ENCODE measurements around the gene SEPTIN5. TPM values are rescaled to one million over a fixed set of nuclear protein-coding genes. Genes with fewer than 3 reads are reported as not detected.

The SEPTIN5 gene
- total and polyA plus RNA-seq, 2 experiments from 2014 or later = 4.3 to 17.2 TPM

- no peak for ATAC-seq
Observed at GRCh38 chr22:19665784-19666672, 48.3 kb upstream of the SEPTIN5 start.

More at GRCh38 chr22:19665784-19666672, 48.3 kb upstream of the SEPTIN5 start:
- H3K4me1 Mint-ChIP-seq = peaks cover 28% of the 10 kb centered on the region
- no peak overlapping the region for H3K4me3 Mint-ChIP-seq
- TF ChIP-seq ZNF114 (CRISPR knock-in tag; IDR thresholded peaks at IDR 0.05) (no peak), ZNF331 (CRISPR knock-in tag; IDR thresholded peaks at IDR 0.05; ENCODE audit: low read depth) (no peak), CTCF (conservative IDR thresholded peaks at IDR 0.05; ENCODE audit: low read depth in 2 of 2) (no peak), EZH2phosphoT487 (IDR thresholded peaks at IDR 0.05; ENCODE audit: unreplicated experiment) (no peak), STAT1 (IDR thresholded peaks at IDR 0.05; ENCODE audit: unreplicated experiment) (no peak), ETS1 (IDR thresholded peaks at IDR 0.05) (no peak), ZNF462 (CRISPR knock-in tag; IDR thresholded peaks at IDR 0.05) (no peak), JUNB (IDR thresholded peaks at IDR 0.05; ENCODE audit: unreplicated experiment) (no peak), CREB1 (CRISPR knock-in tag; IDR thresholded peaks at IDR 0.05; ENCODE audit: low read depth) (no peak), NANOG (IDR thresholded peaks at IDR 0.05; ENCODE audit: borderline replicate concordance) (no peak), POLR2AphosphoS5 (IDR thresholded peaks at IDR 0.05; ENCODE audit: low read depth) (no peak), EZH2 (IDR thresholded peaks at IDR 0.05; ENCODE audit: low read depth, unreplicated experiment) (no peak), REST (IDR thresholded peaks at IDR 0.05; ENCODE audit: unreplicated experiment) (no peak)
- no peaks in the 10 kb centered on the region for H3K9me3 Mint-ChIP-seq
- peaks cover 1% of the 10 kb centered on the region for H3K9me2 ChIP-seq (ENCODE audit: insufficient read depth)
- no peaks in the 10 kb centered on the region for H3K36me3 ChIP-seq (ENCODE audit: insufficient read depth)
- H3K79me2 ChIP-seq (replicated peaks; ENCODE audit: insufficient read depth) = no peaks in the 10 kb centered on the region
- H3K27me3 ChIP-seq (ENCODE audit: insufficient read depth) = no peaks in the 10 kb centered on the region
- no peak for DNase-seq (ENCODE audit: low spot score)
- H3K4me3 ChIP-seq = no peak overlapping the region
- H4K20me1 ChIP-seq (replicated peaks; ENCODE audit: insufficient read depth) = no peaks in the 10 kb centered on the region
- no peak overlapping the region for H3K27ac Mint-ChIP-seq
- H3K36me3 Mint-ChIP-seq (ENCODE audit: low read depth) = no peaks in the 10 kb centered on the region
- H3K27me3 Mint-ChIP-seq (ENCODE audit: insufficient read depth, low read depth, poor library complexity) = peaks cover 10% of the 10 kb centered on the region
- H3K4me2 ChIP-seq = no peak overlapping the region
- no peaks in the 10 kb centered on the region for H3F3A ChIP-seq (replicated peaks; ENCODE audit: low read depth)
- H2AFZ ChIP-seq = no peak overlapping the region
- H3K4me1 ChIP-seq (ENCODE audit: insufficient read depth) = peaks cover 3% of the 10 kb centered on the region; the same call in 1 of the 2 replicates
- no peak overlapping the region for H3K27ac ChIP-seq (ENCODE audit: low read depth)
